ENCODE data around the gene MRO. TPM values are rescaled to one million over a fixed set of nuclear protein-coding genes. Genes with fewer than 3 reads are reported as not detected.
A peak's percentile ranks its signal among the peaks of the same experiment; 100 is the strongest.

The MRO gene
- total and polyA plus RNA-seq, 11 donors: 0.19 to 6.9 (median 1.6) TPM

- H3K4me3 ChIP-seq: no peak overlapping the region
- no peaks in the 10 kb centered on the region for H3K9me3 ChIP-seq
- no peak for ATAC-seq
- no peaks in the 10 kb centered on the region for H3K4me1 ChIP-seq
- no peak for DNase-seq
- no peaks in the 10 kb centered on the region for H3K27me3 ChIP-seq
- peak overlapping the region in 1 of 12 donors; percentile 44 for H3K27ac ChIP-seq
- H3K36me3 ChIP-seq: no peaks in the 10 kb centered on the region
- intact Hi-C loops (cut with DNase I): no loop called here
- TF ChIP-seq POLR2A (IDR thresholded peaks at IDR 0.05): no peak
- no peak for TF ChIP-seq CTCF (IDR thresholded peaks at IDR 0.05)
- 80 to 91% (median 84%) methylated on average over 7 of the region's 7 CpGs for WGBS, 4 donors
Measured at GRCh38 chr18:50757358-50757757, 62.5 kb downstream of the MRO start.

GRCh38 chr18:50754297-50754696 lies 65.5 kb downstream of the MRO start:
- Histone ChIP-seq H3K36me3 (no peaks in the 10 kb centered on the region), H3K27ac (no peak overlapping the region), H3K9me3 (no peaks in the 10 kb centered on the region), H3K4me1 (no peaks in the 10 kb centered on the region), H3K4me3 (no peak overlapping the region), H3K27me3 (peaks cover 0 to 8% (median 0%) of the 10 kb centered on the region in 9 donors)
- DNase-seq (no peak), ATAC-seq (no peak)
- WGBS, 4 donors: 81 to 87% (median 84%) methylated on average over 3 of the region's 3 CpGs
- TF ChIP-seq CTCF (IDR thresholded peaks at IDR 0.05) (no peak), POLR2A (IDR thresholded peaks at IDR 0.05) (no peak)
- intact Hi-C loops (cut with DNase I): no loop called here

- H3K36me3 ChIP-seq: no peaks in the 10 kb centered on the region
- WGBS, 4 donors: 45 to 90% (median 61%) methylated on average over 1 of the region's 1 CpG
- ATAC-seq (no peak), DNase-seq (no peak)
- no peaks in the 10 kb centered on the region for H3K9me3 ChIP-seq
- H3K4me3 ChIP-seq: no peak overlapping the region
- no peaks in the 10 kb centered on the region for H3K4me1 ChIP-seq
- peaks cover 0 to 8% (median 0%) of the 10 kb centered on the region in 9 donors for H3K27me3 ChIP-seq
- TF ChIP-seq POLR2A (IDR thresholded peaks at IDR 0.05) (no peak), CTCF (IDR thresholded peaks at IDR 0.05) (no peak)
- H3K27ac ChIP-seq: no peak overlapping the region
- intact Hi-C loops (cut with DNase I): no loop called here
Measured at GRCh38 chr18:50753311-50753710, 66.5 kb downstream of the MRO start.

- no peak for DNase-seq
- TF ChIP-seq POLR2A (IDR thresholded peaks at IDR 0.05): no peak
- no peak for TF ChIP-seq CTCF (IDR thresholded peaks at IDR 0.05)
Measured at GRCh38 chr18:50751947-50752346, 67.9 kb downstream of the MRO start.

More at GRCh38 chr18:50751947-50752346, 67.9 kb downstream of the MRO start:
- Histone ChIP-seq H3K4me3 (no peak overlapping the region), H3K36me3 (no peaks in the 10 kb centered on the region), H3K9me3 (no peaks in the 10 kb centered on the region), H3K27me3 (peaks cover 0 to 8% (median 0%) of the 10 kb centered on the region in 9 donors), H3K4me1 (no peaks in the 10 kb centered on the region), H3K27ac (no peak overlapping the region)
- intact Hi-C loops (cut with DNase I): no loop called here
- no peak for ATAC-seq
- WGBS, 4 donors: 75 to 81% (median 78%) methylated on average over 1 of the region's 1 CpG
